HG03039 (cell line): Measurements from ENCODE around the gene LRRC8C.

Experiments used
- ATAC-seq: cut with Tn5 transposase; IDR thresholded peaks from one replicate; pipeline ENCODE4 v1.9.1; 2021; ENCODE audit warnings: mild to moderate bottlenecking, moderate library complexity; ENCODE audit not compliant: unreplicated experiment

The LRRC8C gene

GRCh38 chr1:89761338-89761737 is 128.4 kb downstream of the LRRC8C start:
- no peak for ATAC-seq

GRCh38 chr1:89761901-89762300 is 129.0 kb downstream of the LRRC8C start:
- ATAC-seq, result no peak

- no peak for ATAC-seq
Observed at GRCh38 chr1:89762386-89762778, 129.5 kb downstream of the LRRC8C start.

GRCh38 chr1:89762779-89763648 is 130.1 kb downstream of the LRRC8C start:
- peak; percentile 99 for ATAC-seq

- no peak for ATAC-seq
Observed at GRCh38 chr1:89763649-89763986, 130.7 kb downstream of the LRRC8C start.

- ATAC-seq, result no peak
Observed at GRCh38 chr1:89765774-89766173, 132.9 kb downstream of the LRRC8C start.

- ATAC-seq, result no peak
Observed at GRCh38 chr1:89767618-89768017, 134.7 kb downstream of the LRRC8C start.
